ENCODE results near the gene MEFV. TPM values are rescaled to one million over a fixed set of nuclear protein-coding genes. Genes with fewer than 3 reads are reported as not detected.

Gene MEFV
- total and polyA plus RNA-seq, 2 of the 13 experiments (the other 11 are each of a cell fraction or from before 2014, with no cell fraction given) = 0.22 TPM; not detected in 1

DNA sequence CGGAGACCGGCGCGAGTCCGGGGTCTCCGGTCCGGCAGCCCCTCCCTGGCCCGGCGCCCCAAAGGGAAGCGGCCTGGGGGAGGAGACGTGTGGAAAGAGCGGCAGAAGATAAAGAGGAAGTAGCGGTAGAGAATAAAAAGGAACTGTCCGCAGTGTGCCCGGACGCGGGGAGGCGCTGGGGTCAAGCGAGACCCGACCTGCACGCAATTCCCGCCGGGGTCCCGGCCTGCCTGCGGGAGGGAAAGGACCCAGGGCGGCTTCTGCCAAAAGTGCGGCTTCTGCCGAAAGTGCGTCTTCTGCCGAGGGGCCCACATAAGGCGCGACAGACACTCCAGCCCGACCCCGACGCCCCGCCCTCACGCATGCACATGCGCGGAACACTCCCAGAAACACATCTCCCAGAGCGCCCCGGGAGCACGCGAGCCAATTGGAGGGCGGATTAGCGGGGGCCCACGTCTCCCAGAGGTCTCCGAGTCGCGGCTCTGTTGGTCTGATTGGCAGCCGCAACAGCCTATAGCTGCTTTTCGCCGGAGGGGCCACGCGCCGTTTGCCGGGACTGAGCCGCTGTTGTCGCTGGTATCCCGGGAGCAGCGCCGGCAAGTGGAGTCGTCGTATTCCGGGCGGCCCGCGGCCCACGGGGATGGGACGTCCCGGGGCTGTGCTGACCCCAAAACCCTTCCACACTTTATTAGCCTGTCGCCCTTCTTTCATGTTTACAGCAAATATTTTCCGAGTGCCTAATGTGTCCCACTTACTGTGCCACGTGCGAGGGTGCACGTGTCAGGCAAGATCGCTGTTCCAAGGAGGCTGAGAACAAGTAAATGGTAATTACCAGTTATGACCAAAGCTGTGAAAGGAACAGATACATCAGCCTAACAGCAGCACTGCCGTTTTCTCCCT is 8.0 kb upstream of the MEFV start (continued):
- TF ChIP-seq MTF1 (CRISPR knock-in tag; IDR thresholded peaks at IDR 0.05) (peak; percentile 33; the same call in 1 of the 2 replicates), ZMYM3 (CRISPR knock-in tag; IDR thresholded peaks at IDR 0.05) (no peak), ZBTB14 (CRISPR knock-in tag; IDR thresholded peaks at IDR 0.05) (no peak), ATM (IDR thresholded peaks at IDR 0.05; ENCODE audit: borderline replicate concordance) (no peak), TCF7 (IDR thresholded peaks at IDR 0.05; ENCODE audit: low read depth) (no peak), ZNF143 (CRISPR knock-in tag; IDR thresholded peaks at IDR 0.05) (peak; percentile 90), ZNF101 (CRISPR knock-in tag; IDR thresholded peaks at IDR 0.05; ENCODE audit: borderline replicate concordance, low read depth) (no peak), HDAC1 (CRISPR knock-in tag; IDR thresholded peaks at IDR 0.05) (no peak; the same call in none of the 2 replicates), ETV6 (CRISPR knock-in tag; conservative IDR thresholded peaks at IDR 0.05) (peak; percentile 33; the same call in 1 of the 2 replicates), ZNF704 (CRISPR knock-in tag; IDR thresholded peaks at IDR 0.05; ENCODE audit: borderline replicate concordance) (peak; percentile 33; the same call in 1 of the 2 replicates), NFYB (CRISPR knock-in tag; IDR thresholded peaks at IDR 0.05) (peak; percentile 99), SOX5 (CRISPR knock-in tag; IDR thresholded peaks at IDR 0.05; ENCODE audit: borderline replicate concordance) (no peak), ZNF781 (CRISPR knock-in tag; IDR thresholded peaks at IDR 0.05; ENCODE audit: borderline replicate concordance, not compliant biosample characterization) (peak; percentile 88), ZNF891 (CRISPR knock-in tag; IDR thresholded peaks at IDR 0.05) (peak; percentile 81; the same call in 1 of the 2 replicates), MAX (IDR thresholded peaks at IDR 0.05) (peak; percentile 94), ZNF280D (CRISPR knock-in tag; IDR thresholded peaks at IDR 0.05) (peak; percentile 74; the same call in 1 of the 2 replicates), ZNF782 (CRISPR knock-in tag; IDR thresholded peaks at IDR 0.05; ENCODE audit: borderline replicate concordance) (peak; percentile 63; the same call in 1 of the 2 replicates), ZMYM4 (CRISPR knock-in tag; IDR thresholded peaks at IDR 0.05) (peak; percentile 71)
- TF ChIP-seq, protein P1, sequence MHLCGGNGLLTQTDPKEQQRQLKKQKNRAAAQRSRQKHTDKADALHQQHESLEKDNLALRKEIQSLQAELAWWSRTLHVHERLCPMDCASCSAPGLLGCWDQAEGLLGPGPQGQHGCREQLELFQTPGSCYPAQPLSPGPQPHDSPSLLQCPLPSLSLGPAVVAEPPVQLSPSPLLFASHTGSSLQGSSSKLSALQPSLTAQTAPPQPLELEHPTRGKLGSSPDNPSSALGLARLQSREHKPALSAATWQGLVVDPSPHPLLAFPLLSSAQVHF (CRISPR knock-in tag; IDR thresholded peaks at IDR 0.05) = no peak
- TF ChIP-seq, protein P2, sequence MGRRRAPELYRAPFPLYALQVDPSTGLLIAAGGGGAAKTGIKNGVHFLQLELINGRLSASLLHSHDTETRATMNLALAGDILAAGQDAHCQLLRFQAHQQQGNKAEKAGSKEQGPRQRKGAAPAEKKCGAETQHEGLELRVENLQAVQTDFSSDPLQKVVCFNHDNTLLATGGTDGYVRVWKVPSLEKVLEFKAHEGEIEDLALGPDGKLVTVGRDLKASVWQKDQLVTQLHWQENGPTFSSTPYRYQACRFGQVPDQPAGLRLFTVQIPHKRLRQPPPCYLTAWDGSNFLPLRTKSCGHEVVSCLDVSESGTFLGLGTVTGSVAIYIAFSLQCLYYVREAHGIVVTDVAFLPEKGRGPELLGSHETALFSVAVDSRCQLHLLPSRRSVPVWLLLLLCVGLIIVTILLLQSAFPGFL (CRISPR knock-in tag; IDR thresholded peaks at IDR 0.05) = no peak
- TF ChIP-seq, protein P3, sequence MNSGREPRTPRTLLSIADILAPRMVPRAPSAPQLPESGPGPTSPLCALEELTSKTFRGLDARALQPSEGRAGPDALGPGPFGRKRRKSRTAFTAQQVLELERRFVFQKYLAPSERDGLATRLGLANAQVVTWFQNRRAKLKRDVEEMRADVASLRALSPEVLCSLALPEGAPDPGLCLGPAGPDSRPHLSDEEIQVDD (CRISPR knock-in tag; IDR thresholded peaks at IDR 0.05; ENCODE audit: borderline replicate concordance) = peak; percentile 60; the same call in 1 of the 2 replicates
